Cardiac fibroblast (primary cell): Measurements from ENCODE around the gene GIMAP8.

Experiments
- DNase-seq, 2 donors: peaks; one replicate each; pipeline versions ENCODE4 v3.0.0 to v3.0.0-alpha.2; 2010; ENCODE audit warnings: low read depth in 2 of 2
- H3K4me3 ChIP-seq, 2 donors: replicated peaks in 1 of 2; 1 replicate in 1 of 2; 2 replicates in 1 of 2; pipeline ENCODE4 v1.5.1; 2011; ENCODE audit warnings: low read depth in 2 of 2, low read length in 2 of 2, mild to moderate bottlenecking in 2 of 2, moderate library complexity in 1 of 2
- TF ChIP-seq, protein P1 (sequence below): IDR thresholded peaks from one replicate; pipeline ENCODE4 v1.5.1; 2011; ENCODE audit warnings: low read depth, mild to moderate bottlenecking, low read length, inconsistent platforms

GIMAP8 gene

DNA sequence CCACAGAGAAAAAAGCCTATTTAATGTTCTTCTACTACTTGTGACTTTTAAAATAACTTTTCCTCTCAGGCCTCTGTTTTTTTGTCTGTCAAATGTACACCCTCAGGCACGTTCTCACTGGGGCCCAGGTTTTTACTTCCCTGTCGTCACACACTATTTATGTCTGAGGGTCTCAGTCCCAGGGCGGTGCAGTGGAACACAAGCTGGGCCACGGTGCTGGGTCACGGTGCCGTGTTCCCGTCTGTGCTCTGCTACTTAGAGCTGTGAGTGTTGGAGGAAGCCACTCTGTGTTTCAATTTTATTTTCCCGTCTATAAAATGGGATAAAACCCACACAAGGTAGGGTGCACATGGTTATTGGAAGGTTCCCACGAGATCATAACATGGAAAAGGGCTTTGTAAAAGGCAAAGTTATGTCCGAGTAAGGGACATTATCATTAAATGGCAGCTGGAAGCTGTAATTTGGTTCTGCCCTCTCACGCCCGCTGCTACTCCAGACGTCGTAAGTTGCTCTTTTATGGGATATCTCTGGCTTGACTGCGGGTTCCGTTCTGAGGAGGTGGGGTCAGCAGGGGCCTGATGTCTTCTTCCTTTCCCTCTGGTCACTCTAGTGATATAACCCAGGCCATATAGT, 46.1 kb upstream of the GIMAP8 start:
- DNase-seq: no peak
- TF ChIP-seq, protein P1, sequence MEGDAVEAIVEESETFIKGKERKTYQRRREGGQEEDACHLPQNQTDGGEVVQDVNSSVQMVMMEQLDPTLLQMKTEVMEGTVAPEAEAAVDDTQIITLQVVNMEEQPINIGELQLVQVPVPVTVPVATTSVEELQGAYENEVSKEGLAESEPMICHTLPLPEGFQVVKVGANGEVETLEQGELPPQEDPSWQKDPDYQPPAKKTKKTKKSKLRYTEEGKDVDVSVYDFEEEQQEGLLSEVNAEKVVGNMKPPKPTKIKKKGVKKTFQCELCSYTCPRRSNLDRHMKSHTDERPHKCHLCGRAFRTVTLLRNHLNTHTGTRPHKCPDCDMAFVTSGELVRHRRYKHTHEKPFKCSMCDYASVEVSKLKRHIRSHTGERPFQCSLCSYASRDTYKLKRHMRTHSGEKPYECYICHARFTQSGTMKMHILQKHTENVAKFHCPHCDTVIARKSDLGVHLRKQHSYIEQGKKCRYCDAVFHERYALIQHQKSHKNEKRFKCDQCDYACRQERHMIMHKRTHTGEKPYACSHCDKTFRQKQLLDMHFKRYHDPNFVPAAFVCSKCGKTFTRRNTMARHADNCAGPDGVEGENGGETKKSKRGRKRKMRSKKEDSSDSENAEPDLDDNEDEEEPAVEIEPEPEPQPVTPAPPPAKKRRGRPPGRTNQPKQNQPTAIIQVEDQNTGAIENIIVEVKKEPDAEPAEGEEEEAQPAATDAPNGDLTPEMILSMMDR: no peak
- peak overlapping the region; percentile 63 to 66 for H3K4me3 ChIP-seq

DNA sequence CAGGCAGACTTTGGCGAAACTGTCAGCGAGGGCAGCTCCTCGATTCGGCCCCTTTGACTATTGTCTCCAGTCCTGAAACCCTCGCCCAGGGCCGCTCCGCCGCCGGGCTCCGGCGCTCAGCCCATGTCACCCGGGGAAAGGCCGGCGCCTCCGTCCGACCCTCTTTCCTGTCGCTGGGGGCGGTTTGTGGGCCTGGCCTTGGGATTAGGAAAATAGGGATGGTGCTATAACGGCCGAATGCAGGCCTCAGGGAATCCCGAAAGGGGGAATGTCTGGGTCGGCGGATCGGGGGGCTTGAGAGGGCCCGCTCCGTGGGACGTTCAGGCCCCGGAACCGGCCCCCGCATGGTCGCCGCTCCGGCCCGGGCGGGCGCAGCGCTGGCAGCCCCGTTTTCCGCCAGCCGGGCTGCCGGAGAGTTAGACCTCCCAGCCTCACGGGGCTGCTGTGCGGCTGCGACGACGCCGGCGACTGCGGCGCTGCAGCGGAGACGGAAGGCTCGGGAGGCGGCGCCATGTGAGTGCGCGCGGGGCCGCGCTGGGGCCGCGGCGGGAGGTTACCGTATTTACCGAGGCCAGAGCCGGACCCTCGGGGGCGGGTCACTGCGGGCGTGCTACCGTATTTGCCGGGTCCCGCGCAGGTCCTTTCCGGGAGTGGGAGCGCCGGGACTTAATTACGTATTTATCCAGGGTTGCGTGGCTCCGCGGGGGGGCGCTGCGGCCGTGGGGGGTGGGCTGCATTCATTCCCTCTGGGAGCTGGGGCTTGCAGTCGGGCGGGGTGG, 45.4 kb upstream of the GIMAP8 start:
- TF ChIP-seq, protein P1: no peak
- peak; percentile 89 to 94 for DNase-seq
- peak overlapping the region; percentile 63 to 66 for H3K4me3 ChIP-seq

DNA sequence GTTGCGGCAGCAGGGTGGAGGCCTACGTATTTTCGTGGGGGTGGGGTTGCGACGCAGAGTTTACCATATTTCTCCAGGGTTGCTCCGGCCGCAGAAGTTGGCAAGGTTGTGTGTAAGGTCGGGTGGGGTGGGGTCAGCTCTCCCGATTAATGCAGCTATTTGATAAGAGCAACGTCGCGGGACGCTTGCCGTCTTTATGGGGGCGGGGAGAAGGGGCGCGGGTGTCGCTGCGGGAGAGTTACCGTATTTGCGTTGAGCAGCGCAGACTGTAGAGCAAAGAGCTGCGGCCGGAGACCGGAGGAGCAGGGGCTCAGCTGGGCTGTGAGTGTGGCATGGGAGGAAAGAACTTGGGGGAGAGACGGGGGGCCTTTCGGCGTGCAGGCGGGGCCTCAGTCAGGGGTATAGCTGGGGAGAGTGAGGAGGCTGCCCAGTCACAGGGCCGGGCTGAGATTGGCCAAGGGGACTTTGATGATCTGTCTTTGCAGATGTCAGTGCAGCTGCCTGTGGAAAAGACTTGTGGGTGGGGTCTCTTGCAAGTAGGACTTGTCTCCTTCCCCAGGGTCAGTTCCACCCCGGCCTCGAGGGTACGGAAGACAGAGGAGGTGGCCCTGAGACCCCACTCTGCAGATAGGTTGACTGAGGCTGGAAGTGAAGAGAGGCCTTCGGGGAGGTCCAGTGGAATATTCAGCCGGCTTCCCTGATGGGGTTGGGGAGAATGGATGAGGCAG, 44.7 kb upstream of the GIMAP8 start:
- peak overlapping the region; percentile 63 to 66 for H3K4me3 ChIP-seq
- TF ChIP-seq, protein P1: no peak
- DNase-seq: peak in 1 of 2 donors; percentile 50

DNA sequence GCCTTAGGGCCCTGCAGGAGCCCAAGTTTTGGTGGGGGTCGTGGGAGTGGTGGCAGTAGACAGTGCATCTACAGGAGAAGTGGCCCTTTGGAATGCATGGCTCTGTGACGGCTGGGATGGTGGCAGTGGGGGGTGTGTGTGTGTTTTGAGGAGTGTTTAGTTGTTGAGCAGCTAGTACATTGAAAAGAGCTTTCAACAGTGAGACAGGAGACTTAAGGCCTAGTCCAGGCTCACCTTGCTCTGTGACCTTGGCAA, 44.2 kb upstream of the GIMAP8 start:
- no peak for DNase-seq
- peak overlapping the region; percentile 63 to 66 for H3K4me3 ChIP-seq

DNA sequence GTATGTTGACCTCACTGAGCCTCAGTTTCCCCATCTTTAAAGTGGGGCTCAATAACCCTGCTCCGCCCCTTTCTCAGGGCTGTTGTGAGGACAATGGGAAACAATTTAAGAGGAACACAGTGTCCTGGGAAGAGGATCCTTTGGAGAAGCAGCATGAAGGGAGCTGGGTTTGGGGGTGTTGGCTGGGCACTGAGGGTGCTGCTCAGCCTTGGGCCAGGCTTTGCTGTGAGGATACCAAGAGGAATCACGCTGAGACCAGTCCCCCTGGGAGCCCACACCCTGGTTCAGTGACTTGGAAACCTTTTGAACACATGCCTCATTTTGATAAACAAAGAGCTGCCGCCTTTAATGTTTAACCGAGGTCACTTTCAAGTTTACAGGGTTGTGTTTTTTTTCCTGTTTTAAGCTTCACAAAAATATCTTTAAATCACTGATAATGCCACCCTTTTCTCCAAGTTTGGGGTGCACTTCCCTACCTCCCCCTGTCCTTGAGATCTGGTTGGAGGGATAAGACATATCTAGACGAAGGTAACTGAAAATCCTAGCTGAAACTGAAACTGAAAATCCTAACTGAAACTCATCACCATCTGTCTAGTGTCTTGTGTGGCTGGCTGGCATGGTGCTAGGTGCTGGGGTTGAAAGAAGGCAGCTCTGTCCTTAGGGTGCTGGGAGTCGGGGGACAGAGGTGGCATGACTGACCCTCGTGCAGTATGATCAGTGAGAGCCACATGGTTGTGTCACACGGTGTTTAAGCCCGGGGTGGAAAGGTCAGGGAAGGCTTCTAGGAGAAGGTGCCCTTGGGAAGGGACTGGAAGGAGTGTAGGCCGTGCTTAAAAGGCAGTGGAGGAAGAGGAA, 43.6 kb upstream of the GIMAP8 start:
- TF ChIP-seq, protein P1: no peak
- H3K4me3 ChIP-seq: no peak overlapping the region
- DNase-seq: no peak

More for the DNA sequence above, 44.2 kb upstream of the GIMAP8 start:
- TF ChIP-seq, protein P1: no peak

DNA sequence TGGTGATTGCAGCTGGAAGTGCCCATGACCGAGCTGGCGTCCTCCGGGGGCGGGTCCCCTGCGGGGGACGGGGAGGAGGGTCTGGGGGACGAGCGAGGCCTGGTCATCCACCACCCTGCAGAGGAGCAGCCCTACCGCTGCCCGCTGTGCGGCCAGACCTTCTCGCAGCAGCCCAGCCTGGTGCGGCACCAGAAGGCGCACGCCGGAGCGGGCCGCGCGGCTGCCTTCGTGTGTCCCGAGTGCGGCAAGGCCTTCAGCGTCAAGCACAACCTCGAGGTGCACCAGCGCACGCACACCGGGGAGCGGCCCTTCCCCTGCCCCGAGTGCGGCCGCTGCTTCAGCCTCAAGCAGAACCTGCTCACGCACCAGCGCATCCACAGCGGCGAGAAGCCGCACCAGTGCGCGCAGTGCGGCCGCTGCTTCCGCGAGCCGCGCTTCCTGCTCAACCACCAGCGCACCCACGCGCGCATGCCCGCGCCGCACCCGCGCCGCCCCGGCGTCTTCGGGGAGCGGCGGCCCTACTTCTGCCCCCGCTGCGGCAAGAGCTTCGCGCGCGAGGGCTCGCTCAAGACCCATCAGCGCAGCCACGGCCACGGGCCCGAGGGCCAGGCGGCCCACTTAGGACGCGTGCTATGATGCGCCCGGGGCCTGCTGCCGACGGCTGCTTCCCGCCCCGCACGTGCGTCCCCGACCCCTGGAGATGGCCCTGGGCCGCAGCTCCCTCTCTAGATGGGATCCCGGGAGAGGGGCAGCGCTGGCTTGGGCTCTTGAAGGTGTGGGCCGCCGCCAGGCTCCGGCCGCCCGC, 42.6 kb upstream of the GIMAP8 start:
- DNase-seq: no peak
- TF ChIP-seq, protein P1: no peak
- no peak overlapping the region for H3K4me3 ChIP-seq
